Thyroid gland (tissue), 4 donors: Measurements from ENCODE around the gene ZFYVE1. TPM values are rescaled to one million over a fixed set of nuclear protein-coding genes. Genes with fewer than 3 reads are reported as not detected.
"Not testable (repeated sequence)": the region's sequence is repeated elsewhere in the genome, so short reads cannot be mapped to it uniquely, and the experiment has no call there.

ENCODE experiments used
- DNase-seq, 2 donors: peaks; one replicate each; pipeline ENCODE4 v3.0.0-alpha.2; 2019
- H3K27ac ChIP-seq, 3 donors: fragments of 200-600 bp; sonication (generic); 1 replicate in 2 of 3; 2 replicates in 1 of 3; pipeline ENCODE4 v1.5.1; 2016 to 2019; ENCODE audit warnings: mild to moderate bottlenecking in 1 of 3, moderate library complexity in 1 of 3
- H3K27me3 ChIP-seq: fragments of 200-600 bp; sonication (generic); one replicate; pipeline ENCODE4 v1.5.1; 2019
- H3K36me3 ChIP-seq, 2 donors: fragments of 200-600 bp; sonication (generic); one replicate each; pipeline ENCODE4 v1.5.1; 2016 to 2019
- H3K4me1 ChIP-seq, 2 donors: fragments of 200-600 bp; sonication (generic); one replicate each; pipeline ENCODE4 v1.5.1; 2017 to 2019
- H3K4me3 ChIP-seq, 3 donors: fragments of 200-600 bp; sonication (generic); replicated peaks in 1 of 3; 1 replicate in 2 of 3; 2 replicates in 1 of 3; pipeline ENCODE4 v1.5.1; 2016; ENCODE audit warnings: mild to moderate bottlenecking in 1 of 3
- H3K9me3 ChIP-seq: fragments of 200-600 bp; sonication (generic); one replicate; pipeline ENCODE4 v1.5.1; 2017
- POLR2A ChIP-seq, 2 donors: fragments of 450-650 bp; IDR thresholded peaks; one replicate each; pipeline ENCODE4 v1.6.1; 2017; ENCODE audit warnings: antibody characterized with exemption in 2 of 2, mild to moderate bottlenecking in 2 of 2, moderate library complexity in 1 of 2
- WGBS, 2 donors: methylation state at CpG; one replicate each; pipeline ENCODE4 v1.1.5; 2017; 5-methylcytosine and 5-hydroxymethylcytosine counted together
- intact Hi-C: fragments of 100-400 bp; cut with DNase I; formaldehyde crosslinking; loops from one replicate; pipeline ENCODE4 v1.15.1; 2023
- total RNA-seq, 4 donors: library from RNA; depleted of rRNA; stranded (reverse); fragments of >200 nt; gene quantifications; one replicate each; pipeline ENCODE4 v1.2.3, GENCODE V29; 2016
- TF ChIP-seq, protein P1 (sequence below), 6 experiments: fragments of 200-600 bp in 3 of 6; fragments of 450-650 bp in 3 of 6; sonication (generic) in 3 of 6; IDR thresholded peaks; one replicate each; pipeline ENCODE4 v1.5.1; 2016 to 2019; ENCODE audit warnings: antibody characterized with exemption in 6 of 6, mild to moderate bottlenecking in 2 of 6, inconsistent platforms in 1 of 6, moderate library complexity in 1 of 6

Gene ZFYVE1
- total RNA-seq, 4 donors from 2014 or later = 21.9 to 29.2 (median 27.1) TPM

DNA sequence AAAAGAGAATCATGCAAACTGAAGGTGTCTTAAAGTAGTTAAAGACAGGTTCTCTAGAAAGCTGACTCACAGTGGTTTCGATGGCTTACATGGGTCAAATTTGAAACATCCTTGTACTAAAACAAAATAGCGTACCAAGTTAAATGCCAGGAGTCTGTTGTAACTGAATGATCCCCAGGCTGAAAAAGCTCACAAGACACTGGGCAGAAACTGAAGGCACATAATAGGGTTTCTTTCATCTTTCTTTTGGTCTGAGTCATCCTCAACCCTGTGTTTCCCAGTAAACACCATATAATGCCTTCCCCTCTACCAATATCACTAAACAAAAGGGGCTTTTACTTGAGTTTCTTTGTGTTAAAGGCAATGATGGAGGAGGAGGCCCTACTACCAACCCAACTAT lies 12.8 kb downstream of the ZFYVE1 start:
- no peaks in the 10 kb centered on the region for H3K9me3 ChIP-seq
- peaks cover 8 to 11% of the 10 kb centered on the region in 2 donors for H3K4me1 ChIP-seq
- intact Hi-C loops = no loop called here
- DNase-seq = no peak
- no peak overlapping the region for H3K27ac ChIP-seq
- no peak overlapping the region for H3K4me3 ChIP-seq
- no peaks in the 10 kb centered on the region for H3K27me3 ChIP-seq
- TF ChIP-seq, protein P1, sequence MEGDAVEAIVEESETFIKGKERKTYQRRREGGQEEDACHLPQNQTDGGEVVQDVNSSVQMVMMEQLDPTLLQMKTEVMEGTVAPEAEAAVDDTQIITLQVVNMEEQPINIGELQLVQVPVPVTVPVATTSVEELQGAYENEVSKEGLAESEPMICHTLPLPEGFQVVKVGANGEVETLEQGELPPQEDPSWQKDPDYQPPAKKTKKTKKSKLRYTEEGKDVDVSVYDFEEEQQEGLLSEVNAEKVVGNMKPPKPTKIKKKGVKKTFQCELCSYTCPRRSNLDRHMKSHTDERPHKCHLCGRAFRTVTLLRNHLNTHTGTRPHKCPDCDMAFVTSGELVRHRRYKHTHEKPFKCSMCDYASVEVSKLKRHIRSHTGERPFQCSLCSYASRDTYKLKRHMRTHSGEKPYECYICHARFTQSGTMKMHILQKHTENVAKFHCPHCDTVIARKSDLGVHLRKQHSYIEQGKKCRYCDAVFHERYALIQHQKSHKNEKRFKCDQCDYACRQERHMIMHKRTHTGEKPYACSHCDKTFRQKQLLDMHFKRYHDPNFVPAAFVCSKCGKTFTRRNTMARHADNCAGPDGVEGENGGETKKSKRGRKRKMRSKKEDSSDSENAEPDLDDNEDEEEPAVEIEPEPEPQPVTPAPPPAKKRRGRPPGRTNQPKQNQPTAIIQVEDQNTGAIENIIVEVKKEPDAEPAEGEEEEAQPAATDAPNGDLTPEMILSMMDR (IDR thresholded peaks at IDR 0.05) = no peak
- no peak for TF ChIP-seq POLR2A (IDR thresholded peaks at IDR 0.05)
- WGBS, 2 donors = 96 to 97% methylated on average over 2 of the region's 2 CpGs
- peaks cover 0 to 4% of the 10 kb centered on the region in 2 donors for H3K36me3 ChIP-seq

GRCh38 chr14:73011189-73011588 lies 15.7 kb downstream of the ZFYVE1 start:
- H3K9me3 ChIP-seq, H3K4me3 ChIP-seq, intact Hi-C loops, H3K36me3 ChIP-seq, H3K27me3 ChIP-seq, H3K27ac ChIP-seq, DNase-seq: not testable (repeated sequence)
- WGBS, 2 donors = 90 to 94% methylated on average over 7 of the region's 7 CpGs
- peaks cover 31 to 36% of the 10 kb centered on the region in 2 donors for H3K4me1 ChIP-seq

DNA sequence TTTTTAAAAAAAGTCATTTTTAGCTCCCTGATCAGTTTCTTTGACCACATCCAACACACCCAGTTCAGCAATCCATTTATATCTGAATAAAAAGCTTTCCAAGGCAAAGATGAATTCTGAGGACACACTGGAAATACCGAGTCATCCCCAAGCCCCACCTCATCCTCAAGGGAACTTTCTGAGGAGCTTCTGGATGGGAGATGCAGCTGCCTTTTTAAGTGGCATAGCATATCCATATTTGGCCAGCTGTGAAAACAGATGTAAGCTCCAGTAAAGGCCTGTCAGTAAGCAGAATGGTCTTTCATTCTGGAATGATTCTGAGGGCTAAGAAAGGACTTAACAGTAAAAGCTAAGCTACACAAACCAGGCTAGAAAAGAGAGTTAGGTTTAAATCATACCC lies 18.4 kb downstream of the ZFYVE1 start:
- H3K27me3 ChIP-seq = no peaks in the 10 kb centered on the region
- H3K36me3 ChIP-seq = no peaks in the 10 kb centered on the region
- no peak for TF ChIP-seq POLR2A (IDR thresholded peaks at IDR 0.05)
- TF ChIP-seq, protein P1 (IDR thresholded peaks at IDR 0.05) = no peak
- intact Hi-C loops = no loop called here
- H3K4me1 ChIP-seq = peaks cover 44 to 62% of the 10 kb centered on the region in 2 donors
- 63 to 71% methylated on average over 1 of the region's 1 CpG for WGBS, 2 donors
- no peak overlapping the region for H3K4me3 ChIP-seq
- peak overlapping the region; percentile 83 to 95 (median 92) for H3K27ac ChIP-seq
- no peaks in the 10 kb centered on the region for H3K9me3 ChIP-seq
- DNase-seq = no peak

GRCh38 chr14:73007835-73008234 lies 19.1 kb downstream of the ZFYVE1 start:
- WGBS, 2 donors = 32 to 37% methylated on average over 5 of the region's 5 CpGs
- TF ChIP-seq, protein P1 (IDR thresholded peaks at IDR 0.05) = no peak
- TF ChIP-seq POLR2A (IDR thresholded peaks at IDR 0.05) = peak in 1 of 2 donors; percentile 60
- Histone ChIP-seq H3K36me3 (no peaks in the 10 kb centered on the region), H3K27me3 (no peaks in the 10 kb centered on the region), H3K4me3 (no peak overlapping the region), H3K4me1 (peaks cover 48 to 62% of the 10 kb centered on the region in 2 donors), H3K9me3 (no peaks in the 10 kb centered on the region), H3K27ac (peak overlapping the region; percentile 83 to 95 (median 92))
- DNase-seq = peak; percentile 71 to 73
- intact Hi-C loops = no loop called here

DNA sequence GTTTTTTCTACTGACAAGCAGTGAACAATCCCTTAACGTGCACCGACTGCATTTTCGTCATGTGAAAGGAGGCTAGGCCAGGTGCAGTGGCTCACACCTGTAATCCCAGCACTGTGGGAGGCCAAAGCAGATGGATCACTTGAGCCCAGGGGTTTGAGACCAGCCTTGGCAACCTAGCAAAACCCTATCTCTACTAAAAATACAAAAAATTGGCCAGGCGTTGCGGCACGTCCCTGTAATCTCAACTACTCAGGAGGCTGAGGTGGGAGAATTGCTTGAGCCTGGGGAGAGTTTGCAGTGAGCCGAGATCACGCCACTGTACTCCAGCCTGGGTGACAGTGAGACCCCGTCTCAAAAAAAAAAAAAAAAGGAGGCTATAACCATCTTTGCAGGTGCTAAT lies 22.3 kb downstream of the ZFYVE1 start:
- WGBS, 2 donors = 69 to 73% methylated on average over 9 of the region's 9 CpGs
- not testable (repeated sequence) for H3K4me3 ChIP-seq

GRCh38 chr14:73003681-73004080 lies 23.2 kb downstream of the ZFYVE1 start:
- no peaks in the 10 kb centered on the region for H3K36me3 ChIP-seq
- H3K27ac ChIP-seq = peak overlapping the region; percentile 84 to 95 (median 92)
- peaks cover 40 to 52% of the 10 kb centered on the region in 2 donors for H3K4me1 ChIP-seq
- no peaks in the 10 kb centered on the region for H3K9me3 ChIP-seq
- WGBS, 2 donors = 93 to 95% methylated on average over 6 of the region's 6 CpGs
- H3K27me3 ChIP-seq = no peaks in the 10 kb centered on the region
- DNase-seq = no peak
- no peak overlapping the region for H3K4me3 ChIP-seq
- intact Hi-C loops = no loop called here
- no peak for TF ChIP-seq POLR2A (IDR thresholded peaks at IDR 0.05)
- TF ChIP-seq, protein P1 (IDR thresholded peaks at IDR 0.05) = no peak

More for the DNA sequence above, 22.3 kb downstream of the ZFYVE1 start:
- H3K9me3 ChIP-seq, H3K27me3 ChIP-seq, H3K36me3 ChIP-seq, intact Hi-C loops: not testable (repeated sequence)
- DNase-seq = peak; percentile 31 to 58
- Histone ChIP-seq H3K4me1 (peaks cover 48 to 62% of the 10 kb centered on the region in 2 donors), H3K27ac (peak overlapping the region; percentile 84 to 95 (median 92))
